Measurements from ENCODE around the gene SCN8A.
"Not testable (repeated sequence)": the region's sequence is repeated elsewhere in the genome, so short reads cannot be mapped to it uniquely, and the experiment has no call there.

The SCN8A gene

DNA sequence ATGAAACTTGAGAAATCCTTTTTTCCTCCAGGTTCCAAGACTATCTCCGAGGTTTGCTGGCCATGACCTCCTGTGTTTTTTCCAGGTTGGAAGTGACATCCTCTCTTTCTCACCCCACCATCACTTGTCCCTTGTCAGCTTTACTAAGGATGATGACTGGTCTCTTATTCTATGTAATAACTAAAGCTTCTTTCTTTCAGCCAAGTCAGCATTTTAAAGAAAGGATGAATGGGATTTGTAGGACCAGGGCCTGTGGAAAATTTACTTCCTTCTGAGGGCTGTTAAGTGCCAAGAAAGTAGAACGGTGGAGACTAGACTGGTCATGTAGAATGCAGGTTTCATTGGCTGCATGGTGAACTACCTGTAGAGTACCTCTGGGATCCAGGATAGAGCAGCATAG is 183.9 kb downstream of the SCN8A start:
- no peak for DNase-seq

DNA sequence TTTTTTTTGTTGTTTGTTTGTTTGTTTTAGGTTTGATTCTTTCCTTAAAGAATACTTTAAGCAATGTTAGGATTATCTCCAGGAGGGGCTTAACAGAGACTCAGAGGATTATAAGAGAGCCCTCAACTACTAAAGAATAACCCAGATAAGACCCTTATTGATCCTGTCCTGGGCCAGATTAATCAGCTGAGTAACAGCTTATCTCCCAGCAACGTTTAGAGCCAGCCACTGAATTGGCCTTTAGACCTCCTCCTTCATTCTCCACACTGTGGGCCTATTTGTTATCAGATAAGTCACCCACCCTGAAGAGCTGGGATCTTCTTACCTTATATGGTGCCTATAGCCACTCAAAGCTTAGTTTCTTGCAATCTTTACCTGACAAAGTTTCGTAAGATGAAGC is 186.4 kb downstream of the SCN8A start:
- DNase-seq = no peak

DNA sequence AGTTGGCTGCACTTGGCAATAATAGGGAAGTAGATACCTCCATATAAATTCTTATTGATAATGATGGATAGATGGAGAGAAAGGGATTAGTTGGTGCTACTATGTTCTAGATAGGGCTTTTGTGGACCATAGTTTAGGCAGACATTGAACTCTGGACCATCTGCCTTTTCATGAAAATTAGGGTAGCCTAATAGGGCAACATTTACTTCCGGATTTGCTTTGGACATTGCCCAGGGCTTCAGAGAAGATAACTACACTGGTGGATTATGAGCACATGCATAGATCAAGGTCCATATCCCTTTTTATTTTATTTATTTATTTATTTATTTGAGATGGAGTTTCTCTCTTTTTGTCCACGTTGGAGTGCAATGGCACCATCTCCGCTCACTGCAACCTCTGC is 186.9 kb downstream of the SCN8A start:
- no peak for DNase-seq

DNA sequence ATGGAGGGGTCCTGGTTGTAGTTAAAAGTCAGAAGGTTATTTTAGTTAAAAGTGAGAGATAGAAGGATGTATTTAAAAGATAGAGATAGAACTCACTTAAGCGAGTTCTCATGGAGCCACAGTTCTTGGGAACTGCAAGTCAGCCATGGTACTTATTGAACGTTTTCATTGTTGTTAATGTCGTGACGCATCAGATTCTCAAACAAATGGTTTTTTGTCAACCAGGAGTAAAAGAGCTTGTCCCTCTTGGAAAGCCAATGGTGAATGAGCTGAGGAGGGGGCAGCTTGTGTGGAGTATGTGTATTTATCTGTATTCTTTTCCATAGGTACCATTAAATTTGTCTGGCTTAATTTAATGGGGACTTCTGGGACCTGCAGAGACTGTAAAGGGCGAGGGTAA is 188.8 kb downstream of the SCN8A start:
- no peak for DNase-seq

DNA sequence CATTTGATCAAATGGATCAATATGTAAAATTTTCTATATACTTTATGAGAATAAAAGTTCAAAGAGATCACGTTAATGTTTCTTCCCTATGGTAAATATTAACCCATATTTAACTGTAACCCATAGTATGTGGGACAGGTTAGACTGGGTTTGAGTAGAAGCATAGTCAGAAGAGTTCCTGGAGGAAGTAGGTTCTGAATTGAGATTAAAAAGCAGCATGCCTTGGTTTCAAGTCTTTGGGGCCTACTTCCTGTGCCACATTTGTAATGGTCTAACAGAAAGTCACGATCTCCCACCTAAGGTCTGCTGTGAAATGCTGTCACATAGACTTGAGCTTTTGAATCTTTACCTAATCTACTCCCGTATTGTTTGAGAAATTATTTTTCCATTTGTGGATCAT is 193.7 kb downstream of the SCN8A start:
- no peak for DNase-seq

DNA sequence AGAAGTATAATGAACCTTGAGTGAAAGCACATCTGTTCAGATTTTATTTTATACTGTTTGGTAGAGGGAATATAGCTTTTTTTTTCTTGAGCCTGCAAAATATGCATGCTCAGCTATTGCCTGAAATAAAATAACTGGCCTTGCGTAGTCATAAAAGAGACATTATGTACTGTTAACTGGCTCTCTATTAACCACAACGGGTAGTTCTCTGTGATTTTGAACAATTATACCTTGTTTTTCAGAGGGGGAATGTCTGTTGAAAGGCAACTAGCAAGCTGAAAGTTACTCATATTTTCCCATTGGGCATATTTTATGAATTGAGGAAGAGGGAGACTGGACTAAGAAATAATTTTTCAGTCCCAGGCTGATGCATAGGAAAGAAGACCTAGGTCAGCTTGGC is 194.9 kb downstream of the SCN8A start:
- DNase-seq = no peak

DNA sequence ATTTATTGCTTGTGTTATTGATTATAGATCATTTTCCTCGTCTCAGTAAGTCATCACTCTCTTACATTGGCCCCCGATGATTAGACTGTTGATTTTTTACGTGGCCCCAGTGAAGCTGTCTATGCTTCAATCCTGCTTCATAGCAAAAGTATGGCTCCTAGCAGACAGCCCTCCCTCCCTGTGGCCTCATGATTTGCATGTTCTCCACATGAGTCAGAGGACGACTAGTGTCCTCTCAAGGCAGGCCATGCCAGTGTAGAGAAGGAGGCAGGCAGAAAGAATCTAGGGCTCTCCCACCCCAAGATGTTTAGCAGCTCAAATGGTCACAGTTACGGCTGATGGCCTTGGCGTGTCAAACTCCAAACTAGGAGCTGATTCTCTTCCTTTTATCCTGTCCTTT is 197.8 kb downstream of the SCN8A start:
- no peak for DNase-seq

DNA sequence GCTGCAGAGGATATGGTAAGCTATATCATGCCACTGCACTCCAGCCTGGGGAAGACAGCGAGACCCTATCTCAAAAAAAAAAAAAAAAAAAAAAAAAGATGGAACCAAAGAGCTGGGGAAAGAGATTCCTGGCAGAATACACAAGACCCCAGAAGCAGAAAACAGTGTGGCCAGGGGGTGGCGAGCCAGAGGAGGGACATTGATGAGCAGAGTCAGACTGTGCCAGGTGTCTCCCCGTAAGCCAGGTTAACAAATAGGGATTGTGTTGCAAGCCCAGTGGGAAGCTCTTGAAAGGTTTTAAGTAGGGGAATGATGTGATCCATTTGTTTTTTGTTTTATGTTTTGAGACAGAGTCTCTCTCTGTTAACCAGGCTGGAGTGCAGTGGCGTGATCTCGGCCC is 201.4 kb downstream of the SCN8A start:
- no peak for DNase-seq

DNA sequence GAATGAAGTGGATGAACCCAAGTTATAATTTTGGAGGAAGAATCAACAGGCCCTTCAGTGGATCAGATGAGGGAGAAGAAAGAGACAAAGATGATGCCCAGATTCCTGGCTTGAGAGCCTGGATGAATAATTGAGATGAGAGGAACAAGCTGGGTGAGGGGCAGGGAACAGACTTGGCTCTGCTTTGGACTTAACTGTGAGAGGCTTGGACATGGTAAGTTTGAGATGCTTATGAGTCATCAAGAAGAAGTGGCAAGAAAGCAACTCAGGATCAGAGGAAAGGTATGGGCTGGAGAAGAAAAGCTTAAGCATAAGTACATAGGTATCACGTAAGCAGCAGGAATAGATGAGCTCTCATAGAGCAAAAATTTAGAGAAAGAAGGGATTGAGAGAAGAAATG is 202.2 kb downstream of the SCN8A start:
- no peak for DNase-seq

DNA sequence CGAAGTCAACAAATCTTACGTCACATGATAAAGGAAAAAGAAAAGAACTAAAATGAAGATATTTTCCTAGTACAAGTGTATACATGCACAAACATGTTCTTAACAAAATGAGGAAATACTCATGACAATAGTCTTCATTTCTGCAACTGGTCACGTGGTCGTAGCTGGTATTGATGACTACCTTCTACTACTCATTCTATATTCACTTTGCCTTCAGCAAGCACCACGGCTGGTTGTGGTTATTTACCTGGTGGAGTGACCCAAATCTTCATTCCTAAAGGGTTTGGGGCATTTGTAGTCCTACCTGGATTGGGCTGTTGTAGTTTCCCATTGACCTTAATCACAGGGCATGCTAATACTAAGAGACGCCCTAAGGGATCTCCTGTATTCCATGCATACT is 206.3 kb downstream of the SCN8A start:
- DNase-seq = no peak

DNA sequence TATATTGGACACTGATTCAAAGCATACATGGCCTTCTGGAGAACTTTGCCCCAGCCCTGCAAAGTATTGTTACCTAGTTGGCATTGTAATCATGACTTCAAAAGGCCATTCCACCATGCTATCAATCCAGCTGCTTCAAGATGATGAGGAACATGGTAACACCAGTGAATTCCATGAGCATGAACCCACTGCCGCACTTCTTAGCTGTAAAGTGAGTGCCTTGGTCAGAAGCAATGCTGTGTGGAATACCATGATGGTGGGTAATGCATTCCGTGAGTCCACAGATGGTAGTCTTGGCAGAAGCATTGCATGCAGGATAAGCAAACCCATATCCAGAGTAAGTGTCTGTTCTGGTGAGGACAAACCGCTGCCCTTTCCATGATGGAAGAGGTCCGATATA is 207.0 kb downstream of the SCN8A start:
- DNase-seq = not testable (repeated sequence)

DNA sequence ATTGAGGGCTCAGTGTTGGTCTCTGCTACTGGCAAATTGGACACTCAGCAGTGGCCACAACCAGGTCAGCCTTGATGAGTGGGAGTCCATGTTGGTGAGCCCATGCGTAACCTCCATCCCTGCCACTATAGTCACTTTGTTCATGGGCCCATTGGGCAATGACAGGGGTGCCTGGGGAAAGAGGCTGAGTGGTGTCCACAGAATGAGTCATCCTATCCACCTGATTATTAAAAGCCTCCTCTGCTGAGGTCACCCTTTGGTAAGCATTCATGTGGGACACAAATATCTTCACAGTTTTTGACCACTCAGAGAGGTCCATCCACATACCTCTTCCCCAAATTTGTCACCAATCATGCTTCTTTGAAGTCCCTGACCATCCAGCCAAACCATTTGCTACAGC is 207.5 kb downstream of the SCN8A start:
- no peak for DNase-seq

DNA sequence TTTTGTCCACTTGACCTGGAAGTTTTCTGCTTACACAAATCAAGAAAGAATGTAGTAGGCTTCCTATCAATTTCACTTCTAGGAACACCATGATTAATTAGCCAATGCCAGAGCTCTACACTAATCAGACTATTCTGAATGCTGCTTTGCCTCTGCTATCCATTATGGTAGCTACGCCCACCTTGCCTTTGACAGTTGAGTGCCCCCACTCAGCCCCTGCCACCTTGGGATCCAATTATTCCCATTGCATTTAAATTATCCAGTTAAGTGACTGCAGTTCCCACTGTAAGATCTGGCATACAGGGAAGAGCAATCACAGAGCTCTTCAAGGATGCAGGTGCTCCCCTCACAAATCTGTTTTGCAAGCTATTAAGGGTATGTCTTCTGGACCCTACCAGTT is 210.0 kb downstream of the SCN8A start:
- DNase-seq = no peak

DNA sequence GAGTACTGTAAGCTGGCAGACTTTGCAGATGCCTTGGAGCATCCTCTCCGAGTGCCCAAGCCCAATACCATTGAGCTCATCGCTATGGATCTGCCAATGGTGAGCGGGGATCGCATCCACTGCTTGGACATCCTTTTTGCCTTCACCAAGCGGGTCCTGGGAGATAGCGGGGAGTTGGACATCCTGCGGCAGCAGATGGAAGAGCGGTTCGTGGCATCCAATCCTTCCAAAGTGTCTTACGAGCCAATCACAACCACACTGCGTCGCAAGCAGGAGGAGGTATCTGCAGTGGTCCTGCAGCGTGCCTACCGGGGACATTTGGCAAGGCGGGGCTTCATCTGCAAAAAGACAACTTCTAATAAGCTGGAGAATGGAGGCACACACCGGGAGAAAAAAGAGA is 215.9 kb downstream of the SCN8A start:
- DNase-seq = no peak

DNA sequence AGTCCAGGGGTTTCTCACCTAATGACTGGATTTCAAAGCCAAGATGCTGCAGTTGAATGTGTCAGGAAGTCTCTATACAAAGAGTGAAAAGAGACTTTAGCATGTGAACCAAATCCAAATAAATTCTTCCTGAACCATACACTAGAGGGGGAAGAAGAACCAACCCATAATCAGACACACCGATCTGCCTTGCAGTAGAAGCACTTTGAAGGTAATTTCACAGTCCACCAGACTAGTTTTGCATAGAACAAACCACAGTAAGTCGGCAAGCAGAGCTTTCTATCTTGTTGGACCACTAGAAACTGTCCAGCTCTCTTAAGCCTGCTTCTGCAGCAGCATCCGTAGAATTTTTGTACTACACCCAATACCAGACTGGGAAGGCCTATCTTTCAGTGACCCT is 218.2 kb downstream of the SCN8A start:
- DNase-seq = no peak

DNA sequence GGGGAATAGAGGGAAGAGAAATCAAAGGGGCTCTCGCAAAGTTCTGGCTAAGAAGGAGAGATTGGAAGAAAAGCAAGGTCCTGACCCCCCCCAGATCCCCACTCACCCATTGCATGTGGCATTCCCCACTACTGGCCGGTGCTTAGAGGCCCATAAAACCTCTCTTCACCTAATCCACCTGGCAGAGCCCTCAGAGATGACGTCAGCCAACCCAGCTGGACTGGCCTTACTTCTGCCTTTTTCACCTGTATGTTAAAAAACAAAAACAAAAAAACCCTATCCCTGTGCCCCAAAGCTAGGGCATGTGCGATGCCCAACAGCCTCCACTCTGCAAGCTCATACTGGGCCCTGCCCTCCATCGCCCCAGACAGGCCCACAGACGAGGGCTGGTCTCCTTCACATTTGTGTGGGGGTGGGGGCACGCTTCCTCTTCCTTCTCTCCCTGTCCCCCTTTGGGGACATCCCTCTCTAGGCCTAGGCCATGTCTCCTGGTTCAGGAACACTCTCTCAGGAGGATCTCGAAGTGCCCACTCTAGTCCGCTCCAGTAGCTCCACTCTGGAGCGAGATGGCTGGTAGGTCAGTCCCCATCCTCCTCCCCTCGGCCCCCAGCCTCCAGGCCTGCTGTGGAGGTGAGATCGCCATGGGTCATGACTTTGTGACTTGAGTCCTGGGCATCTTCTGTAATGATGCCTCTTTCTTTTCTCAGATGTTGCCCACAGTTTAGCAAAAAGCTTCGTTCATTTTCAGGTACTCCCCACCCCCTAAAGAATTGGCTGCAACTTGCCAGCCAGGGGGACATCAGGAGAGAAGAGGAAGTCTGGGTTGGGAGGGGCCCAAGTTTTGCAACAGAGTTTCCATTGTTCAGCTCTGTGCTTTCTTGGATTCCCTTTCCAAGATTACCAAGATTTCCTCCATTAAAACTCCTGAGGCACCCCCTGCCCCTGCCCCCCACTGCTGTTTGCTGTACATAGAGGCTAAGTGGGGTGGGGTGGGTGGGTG is 220.5 kb downstream of the SCN8A start:
- no peak for DNase-seq

DNA sequence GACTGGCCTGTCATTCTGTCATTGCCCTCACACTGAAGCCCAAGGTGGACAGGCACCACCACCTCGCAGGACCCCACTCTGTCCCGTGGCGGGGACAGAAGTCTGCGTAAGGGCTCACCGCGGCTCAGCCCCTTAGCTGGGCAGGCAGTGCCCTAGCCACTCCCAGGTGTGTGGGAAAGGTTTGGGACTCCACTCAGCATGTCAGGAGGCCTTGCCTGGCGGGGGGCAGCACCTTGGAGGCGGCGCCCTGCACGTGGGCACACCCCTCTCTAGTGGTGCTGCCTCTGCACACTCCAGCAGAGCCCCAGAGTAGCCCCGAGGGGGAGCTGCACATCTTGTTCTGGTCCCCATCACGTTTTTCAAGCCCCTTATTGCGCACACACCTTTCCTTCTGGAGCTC is 221.8 kb downstream of the SCN8A start:
- no peak for DNase-seq

DNA sequence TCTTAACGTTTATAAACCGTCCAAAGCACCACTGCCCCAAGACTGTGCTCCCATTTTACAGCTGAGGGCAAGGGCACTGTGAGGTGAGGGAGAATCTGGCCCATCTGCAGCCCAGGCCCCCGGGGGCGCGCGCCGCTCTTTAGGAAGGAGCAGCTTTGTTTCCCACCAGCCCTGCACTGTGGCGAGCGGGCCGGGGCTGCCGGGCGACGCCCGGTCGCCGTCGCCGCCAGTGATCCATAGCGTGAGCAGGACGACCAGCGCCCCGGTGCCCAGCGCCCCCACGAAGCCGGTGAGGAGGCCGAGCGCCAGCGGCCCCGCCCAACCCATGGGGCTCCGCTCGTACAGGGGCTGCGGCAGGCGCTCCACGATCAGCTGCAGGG is 222.9 kb downstream of the SCN8A start:
- no peak for DNase-seq

DNA sequence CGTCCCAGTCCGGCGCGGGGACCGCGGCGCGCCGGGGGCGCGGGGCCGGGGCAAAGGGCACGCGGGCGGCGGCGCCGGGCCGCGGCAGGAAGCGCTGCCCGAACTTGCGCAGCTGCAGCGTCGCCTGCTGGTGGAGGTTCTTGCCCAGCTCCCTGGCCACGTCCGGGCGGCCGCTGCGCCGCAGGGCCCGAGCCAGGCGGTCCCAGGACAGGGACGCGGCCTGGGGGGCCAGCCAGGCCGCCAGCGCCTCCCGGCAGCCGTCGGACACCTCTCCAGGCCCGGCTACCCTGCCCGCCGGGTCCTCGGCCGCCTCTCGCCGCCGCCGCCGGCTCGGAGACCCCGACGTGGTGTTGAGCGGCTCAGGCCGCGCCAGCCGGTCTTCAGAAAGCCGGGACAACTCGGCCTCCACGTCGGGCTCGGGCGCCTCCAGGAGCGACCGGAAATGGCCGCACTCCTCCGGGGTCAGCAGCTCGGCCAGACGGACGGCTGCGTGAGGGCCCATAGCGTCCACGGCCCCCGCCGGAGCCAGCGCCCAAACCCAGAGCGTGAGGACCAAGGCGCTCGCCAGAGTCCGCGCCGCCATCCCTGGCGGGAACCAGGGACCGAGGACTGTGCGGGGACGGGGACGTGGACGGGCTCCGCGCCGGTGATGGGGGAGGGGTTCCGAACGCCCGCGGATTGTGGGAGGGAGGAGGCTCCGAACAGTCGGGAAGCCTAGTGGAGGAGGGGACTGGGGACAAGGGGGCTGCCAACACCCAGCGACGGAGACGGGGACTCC is 223.5 kb downstream of the SCN8A start:
- DNase-seq = peak; percentile 61

DNA sequence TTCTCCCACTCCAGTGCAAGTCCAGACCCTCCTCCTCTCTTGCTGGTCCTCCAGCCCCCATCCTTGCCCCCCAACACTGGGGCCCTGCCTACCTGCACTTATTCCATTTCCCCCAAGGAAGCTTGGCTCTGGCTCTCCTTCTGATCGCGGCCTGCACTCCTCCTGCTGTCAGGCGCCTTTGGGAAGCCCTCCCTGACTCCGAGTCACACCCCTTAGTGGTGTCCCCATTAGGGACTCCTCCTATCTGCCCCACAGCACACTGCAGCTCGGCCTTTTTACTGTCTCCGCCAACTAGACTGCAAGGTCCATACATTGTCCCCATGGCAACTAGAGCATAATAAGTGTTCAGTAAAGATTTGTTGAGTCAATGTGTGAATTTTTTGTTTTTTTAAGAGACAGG is 224.5 kb downstream of the SCN8A start:
- DNase-seq = no peak

DNA sequence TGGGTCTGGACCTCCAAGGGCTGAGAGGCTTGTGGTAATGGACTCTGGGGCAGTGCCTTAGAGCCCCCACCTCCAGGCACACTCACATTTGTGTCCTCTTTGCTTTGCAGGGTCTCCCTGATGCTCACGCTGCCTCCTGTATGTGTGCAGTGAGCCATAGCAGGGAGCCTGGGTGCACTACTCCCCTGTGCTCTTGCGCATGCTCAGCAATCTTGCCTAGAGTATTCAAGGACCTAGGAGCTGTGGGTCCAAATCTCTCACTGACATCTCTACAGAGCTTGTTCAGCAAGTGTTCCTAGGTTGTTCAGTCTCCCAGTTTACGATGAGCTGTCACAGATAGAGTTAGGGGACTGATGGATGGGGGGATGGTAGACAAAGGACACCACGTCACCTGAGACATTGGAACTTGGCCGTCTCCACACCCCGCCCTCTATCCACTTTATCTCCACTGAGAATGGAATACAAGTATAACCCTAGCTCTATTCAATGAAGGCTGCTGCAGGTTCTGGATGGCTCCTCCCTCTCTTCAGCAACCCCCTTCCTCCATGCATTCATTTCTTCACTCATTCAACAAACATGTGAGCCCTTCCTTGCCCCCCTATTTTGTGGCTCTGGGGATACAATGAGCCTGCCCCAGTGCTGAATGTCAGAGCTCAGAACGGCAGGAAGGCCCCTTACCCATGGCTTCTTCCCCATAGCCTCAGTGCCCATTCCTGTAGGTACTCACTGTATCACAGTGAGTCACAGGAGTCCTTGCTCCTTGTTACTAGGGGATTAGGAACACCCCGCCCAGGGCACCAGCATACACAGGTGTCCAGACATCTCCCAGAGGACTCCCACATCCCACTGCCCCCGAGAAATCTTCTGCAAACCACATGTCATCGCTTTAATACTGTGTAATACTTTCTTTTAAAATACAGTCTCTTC is 226.3 kb downstream of the SCN8A start:
- DNase-seq = no peak

DNA sequence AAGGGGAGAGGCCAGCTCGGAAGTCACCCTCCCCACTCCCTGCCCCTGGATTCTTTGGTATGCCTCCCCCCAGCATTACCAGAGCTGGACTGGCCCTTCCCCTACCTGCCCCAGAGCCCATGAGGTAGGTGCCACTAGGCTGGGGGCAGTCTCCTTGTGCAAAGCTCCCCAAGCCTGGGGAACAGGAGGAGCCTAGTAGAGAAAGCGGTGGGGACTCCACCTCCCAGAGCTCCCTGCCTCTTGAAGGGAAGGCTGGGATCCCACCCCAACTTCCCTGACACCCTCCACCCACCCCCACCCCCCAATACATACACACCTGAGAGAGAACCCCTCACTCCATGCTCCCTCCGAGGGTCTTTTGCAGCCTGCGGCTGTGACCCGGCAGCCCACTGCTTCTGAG is 227.1 kb downstream of the SCN8A start:
- DNase-seq = no peak

All from activated gamma-delta T cell treated with Interleukin-2 at 50 U/mL for 16 hours (primary cell).